ENCODE results near the gene HOXC4.

HOXC4 gene

DNA sequence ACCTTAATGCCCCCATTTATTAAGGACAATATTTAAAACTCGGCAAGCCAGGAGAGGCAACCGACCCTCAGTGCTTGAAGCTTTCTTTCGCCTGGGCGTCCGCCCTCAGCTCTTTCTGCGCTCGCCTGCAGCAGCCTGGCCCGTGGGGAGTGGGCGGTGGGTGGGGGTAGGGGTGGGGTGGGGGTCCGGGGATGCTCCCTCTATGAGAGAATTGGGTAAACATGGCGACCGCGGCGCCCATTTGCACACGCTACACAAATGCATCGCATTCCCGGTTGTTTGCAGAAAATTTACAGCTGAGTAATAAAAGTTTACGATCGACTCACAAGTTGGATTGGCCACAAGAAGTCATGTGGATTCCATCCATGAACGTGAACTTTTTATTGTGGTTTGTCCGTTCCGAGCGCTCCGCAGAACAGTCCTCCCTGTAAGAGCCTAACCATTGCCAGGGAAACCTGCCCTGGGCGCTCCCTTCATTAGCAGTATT lies 37.1 kb upstream of the HOXC4 start (continued):
- TF ChIP-seq, protein P1, sequence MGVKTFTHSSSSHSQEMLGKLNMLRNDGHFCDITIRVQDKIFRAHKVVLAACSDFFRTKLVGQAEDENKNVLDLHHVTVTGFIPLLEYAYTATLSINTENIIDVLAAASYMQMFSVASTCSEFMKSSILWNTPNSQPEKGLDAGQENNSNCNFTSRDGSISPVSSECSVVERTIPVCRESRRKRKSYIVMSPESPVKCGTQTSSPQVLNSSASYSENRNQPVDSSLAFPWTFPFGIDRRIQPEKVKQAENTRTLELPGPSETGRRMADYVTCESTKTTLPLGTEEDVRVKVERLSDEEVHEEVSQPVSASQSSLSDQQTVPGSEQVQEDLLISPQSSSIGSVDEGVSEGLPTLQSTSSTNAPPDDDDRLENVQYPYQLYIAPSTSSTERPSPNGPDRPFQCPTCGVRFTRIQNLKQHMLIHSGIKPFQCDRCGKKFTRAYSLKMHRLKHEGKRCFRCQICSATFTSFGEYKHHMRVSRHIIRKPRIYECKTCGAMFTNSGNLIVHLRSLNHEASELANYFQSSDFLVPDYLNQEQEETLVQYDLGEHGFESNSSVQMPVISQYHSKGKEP (tag by site-specific recombination; IDR thresholded peaks at IDR 0.05), result peak; percentile 100
- TF ChIP-seq HOXA7 (CRISPR knock-in tag; IDR thresholded peaks at IDR 0.05; ENCODE audit: borderline replicate concordance), result no peak
- TF ChIP-seq ZNF548 (tag by site-specific recombination; IDR thresholded peaks at IDR 0.05), result no peak
- TF ChIP-seq, protein P2, sequence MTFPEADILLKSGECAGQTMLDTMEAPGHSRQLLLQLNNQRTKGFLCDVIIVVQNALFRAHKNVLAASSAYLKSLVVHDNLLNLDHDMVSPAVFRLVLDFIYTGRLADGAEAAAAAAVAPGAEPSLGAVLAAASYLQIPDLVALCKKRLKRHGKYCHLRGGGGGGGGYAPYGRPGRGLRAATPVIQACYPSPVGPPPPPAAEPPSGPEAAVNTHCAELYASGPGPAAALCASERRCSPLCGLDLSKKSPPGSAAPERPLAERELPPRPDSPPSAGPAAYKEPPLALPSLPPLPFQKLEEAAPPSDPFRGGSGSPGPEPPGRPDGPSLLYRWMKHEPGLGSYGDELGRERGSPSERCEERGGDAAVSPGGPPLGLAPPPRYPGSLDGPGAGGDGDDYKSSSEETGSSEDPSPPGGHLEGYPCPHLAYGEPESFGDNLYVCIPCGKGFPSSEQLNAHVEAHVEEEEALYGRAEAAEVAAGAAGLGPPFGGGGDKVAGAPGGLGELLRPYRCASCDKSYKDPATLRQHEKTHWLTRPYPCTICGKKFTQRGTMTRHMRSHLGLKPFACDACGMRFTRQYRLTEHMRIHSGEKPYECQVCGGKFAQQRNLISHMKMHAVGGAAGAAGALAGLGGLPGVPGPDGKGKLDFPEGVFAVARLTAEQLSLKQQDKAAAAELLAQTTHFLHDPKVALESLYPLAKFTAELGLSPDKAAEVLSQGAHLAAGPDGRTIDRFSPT (tag by site-specific recombination; IDR thresholded peaks at IDR 0.05), result no peak
- TF ChIP-seq, protein P3, sequence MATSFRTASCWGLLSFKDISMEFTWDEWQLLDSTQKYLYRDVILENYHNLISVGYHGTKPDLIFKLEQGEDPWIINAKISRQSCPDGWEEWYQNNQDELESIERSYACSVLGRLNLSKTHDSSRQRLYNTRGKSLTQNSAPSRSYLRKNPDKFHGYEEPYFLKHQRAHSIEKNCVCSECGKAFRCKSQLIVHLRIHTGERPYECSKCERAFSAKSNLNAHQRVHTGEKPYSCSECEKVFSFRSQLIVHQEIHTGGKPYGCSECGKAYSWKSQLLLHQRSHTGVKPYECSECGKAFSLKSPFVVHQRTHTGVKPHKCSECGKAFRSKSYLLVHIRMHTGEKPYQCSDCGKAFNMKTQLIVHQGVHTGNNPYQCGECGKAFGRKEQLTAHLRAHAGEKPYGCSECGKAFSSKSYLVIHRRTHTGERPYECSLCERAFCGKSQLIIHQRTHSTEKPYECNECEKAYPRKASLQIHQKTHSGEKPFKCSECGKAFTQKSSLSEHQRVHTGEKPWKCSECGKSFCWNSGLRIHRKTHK (tag by site-specific recombination; IDR thresholded peaks at IDR 0.05), result no peak
- TF ChIP-seq ZNF423 (tag by site-specific recombination; IDR thresholded peaks at IDR 0.05), result no peak
- TF ChIP-seq ZEB2 (tag by site-specific recombination; IDR thresholded peaks at IDR 0.05), result peak; percentile 28; the same call in 1 of the 2 replicates
- TF ChIP-seq, protein P4, sequence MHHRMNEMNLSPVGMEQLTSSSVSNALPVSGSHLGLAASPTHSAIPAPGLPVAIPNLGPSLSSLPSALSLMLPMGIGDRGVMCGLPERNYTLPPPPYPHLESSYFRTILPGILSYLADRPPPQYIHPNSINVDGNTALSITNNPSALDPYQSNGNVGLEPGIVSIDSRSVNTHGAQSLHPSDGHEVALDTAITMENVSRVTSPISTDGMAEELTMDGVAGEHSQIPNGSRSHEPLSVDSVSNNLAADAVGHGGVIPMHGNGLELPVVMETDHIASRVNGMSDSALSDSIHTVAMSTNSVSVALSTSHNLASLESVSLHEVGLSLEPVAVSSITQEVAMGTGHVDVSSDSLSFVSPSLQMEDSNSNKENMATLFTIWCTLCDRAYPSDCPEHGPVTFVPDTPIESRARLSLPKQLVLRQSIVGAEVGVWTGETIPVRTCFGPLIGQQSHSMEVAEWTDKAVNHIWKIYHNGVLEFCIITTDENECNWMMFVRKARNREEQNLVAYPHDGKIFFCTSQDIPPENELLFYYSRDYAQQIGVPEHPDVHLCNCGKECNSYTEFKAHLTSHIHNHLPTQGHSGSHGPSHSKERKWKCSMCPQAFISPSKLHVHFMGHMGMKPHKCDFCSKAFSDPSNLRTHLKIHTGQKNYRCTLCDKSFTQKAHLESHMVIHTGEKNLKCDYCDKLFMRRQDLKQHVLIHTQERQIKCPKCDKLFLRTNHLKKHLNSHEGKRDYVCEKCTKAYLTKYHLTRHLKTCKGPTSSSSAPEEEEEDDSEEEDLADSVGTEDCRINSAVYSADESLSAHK (tag by site-specific recombination; IDR thresholded peaks at IDR 0.05), result peak; percentile 69
- TF ChIP-seq BCL11B (tag by site-specific recombination; IDR thresholded peaks at IDR 0.05; ENCODE audit: low read depth), result peak; percentile 48; the same call in 1 of the 2 replicates
- no peak for TF ChIP-seq ZNF174 (tag by site-specific recombination; IDR thresholded peaks at IDR 0.05)
- no peak for TF ChIP-seq ZNF324 (tag by site-specific recombination; IDR thresholded peaks at IDR 0.05)
- TF ChIP-seq SP2 (tag by site-specific recombination; IDR thresholded peaks at IDR 0.05), result peak; percentile 49
- TF ChIP-seq, protein P5, sequence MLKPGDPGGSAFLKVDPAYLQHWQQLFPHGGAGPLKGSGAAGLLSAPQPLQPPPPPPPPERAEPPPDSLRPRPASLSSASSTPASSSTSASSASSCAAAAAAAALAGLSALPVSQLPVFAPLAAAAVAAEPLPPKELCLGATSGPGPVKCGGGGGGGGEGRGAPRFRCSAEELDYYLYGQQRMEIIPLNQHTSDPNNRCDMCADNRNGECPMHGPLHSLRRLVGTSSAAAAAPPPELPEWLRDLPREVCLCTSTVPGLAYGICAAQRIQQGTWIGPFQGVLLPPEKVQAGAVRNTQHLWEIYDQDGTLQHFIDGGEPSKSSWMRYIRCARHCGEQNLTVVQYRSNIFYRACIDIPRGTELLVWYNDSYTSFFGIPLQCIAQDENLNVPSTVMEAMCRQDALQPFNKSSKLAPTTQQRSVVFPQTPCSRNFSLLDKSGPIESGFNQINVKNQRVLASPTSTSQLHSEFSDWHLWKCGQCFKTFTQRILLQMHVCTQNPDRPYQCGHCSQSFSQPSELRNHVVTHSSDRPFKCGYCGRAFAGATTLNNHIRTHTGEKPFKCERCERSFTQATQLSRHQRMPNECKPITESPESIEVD (tag by site-specific recombination; IDR thresholded peaks at IDR 0.05), result peak; percentile 70
- peak; percentile 52 for TF ChIP-seq ZFHX2 (tag by site-specific recombination; conservative IDR thresholded peaks at IDR 0.05)
- TF ChIP-seq, protein P6, sequence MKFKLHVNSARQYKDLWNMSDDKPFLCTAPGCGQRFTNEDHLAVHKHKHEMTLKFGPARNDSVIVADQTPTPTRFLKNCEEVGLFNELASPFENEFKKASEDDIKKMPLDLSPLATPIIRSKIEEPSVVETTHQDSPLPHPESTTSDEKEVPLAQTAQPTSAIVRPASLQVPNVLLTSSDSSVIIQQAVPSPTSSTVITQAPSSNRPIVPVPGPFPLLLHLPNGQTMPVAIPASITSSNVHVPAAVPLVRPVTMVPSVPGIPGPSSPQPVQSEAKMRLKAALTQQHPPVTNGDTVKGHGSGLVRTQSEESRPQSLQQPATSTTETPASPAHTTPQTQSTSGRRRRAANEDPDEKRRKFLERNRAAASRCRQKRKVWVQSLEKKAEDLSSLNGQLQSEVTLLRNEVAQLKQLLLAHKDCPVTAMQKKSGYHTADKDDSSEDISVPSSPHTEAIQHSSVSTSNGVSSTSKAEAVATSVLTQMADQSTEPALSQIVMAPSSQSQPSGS (tag by site-specific recombination; IDR thresholded peaks at IDR 0.05; ENCODE audit: low read depth), result no peak
- no peak for TF ChIP-seq ZNF155 (tag by site-specific recombination; IDR thresholded peaks at IDR 0.05)
- TF ChIP-seq, protein P7, sequence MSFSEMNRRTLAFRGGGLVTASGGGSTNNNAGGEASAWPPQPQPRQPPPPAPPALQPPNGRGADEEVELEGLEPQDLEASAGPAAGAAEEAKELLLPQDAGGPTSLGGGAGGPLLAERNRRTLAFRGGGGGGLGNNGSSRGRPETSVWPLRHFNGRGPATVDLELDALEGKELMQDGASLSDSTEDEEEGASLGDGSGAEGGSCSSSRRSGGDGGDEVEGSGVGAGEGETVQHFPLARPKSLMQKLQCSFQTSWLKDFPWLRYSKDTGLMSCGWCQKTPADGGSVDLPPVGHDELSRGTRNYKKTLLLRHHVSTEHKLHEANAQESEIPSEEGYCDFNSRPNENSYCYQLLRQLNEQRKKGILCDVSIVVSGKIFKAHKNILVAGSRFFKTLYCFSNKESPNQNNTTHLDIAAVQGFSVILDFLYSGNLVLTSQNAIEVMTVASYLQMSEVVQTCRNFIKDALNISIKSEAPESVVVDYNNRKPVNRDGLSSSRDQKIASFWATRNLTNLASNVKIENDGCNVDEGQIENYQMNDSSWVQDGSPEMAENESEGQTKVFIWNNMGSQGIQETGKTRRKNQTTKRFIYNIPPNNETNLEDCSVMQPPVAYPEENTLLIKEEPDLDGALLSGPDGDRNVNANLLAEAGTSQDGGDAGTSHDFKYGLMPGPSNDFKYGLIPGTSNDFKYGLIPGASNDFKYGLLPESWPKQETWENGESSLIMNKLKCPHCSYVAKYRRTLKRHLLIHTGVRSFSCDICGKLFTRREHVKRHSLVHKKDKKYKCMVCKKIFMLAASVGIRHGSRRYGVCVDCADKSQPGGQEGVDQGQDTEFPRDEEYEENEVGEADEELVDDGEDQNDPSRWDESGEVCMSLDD (tag by site-specific recombination; IDR thresholded peaks at IDR 0.05), result no peak
- no peak for TF ChIP-seq GLI2 (tag by site-specific recombination; IDR thresholded peaks at IDR 0.05; ENCODE audit: borderline replicate concordance, low read depth)
- peak; percentile 98 for TF ChIP-seq IKZF3 (tag by site-specific recombination; IDR thresholded peaks at IDR 0.05)
- no peak for TF ChIP-seq OSR2 (tag by site-specific recombination; IDR thresholded peaks at IDR 0.05)
- peak; percentile 66; the same call in 1 of the 2 replicates for TF ChIP-seq BCL11A (tag by site-specific recombination; IDR thresholded peaks at IDR 0.05; ENCODE audit: low read depth)
- TF ChIP-seq, protein P8, sequence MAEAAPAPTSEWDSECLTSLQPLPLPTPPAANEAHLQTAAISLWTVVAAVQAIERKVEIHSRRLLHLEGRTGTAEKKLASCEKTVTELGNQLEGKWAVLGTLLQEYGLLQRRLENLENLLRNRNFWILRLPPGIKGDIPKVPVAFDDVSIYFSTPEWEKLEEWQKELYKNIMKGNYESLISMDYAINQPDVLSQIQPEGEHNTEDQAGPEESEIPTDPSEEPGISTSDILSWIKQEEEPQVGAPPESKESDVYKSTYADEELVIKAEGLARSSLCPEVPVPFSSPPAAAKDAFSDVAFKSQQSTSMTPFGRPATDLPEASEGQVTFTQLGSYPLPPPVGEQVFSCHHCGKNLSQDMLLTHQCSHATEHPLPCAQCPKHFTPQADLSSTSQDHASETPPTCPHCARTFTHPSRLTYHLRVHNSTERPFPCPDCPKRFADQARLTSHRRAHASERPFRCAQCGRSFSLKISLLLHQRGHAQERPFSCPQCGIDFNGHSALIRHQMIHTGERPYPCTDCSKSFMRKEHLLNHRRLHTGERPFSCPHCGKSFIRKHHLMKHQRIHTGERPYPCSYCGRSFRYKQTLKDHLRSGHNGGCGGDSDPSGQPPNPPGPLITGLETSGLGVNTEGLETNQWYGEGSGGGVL (tag by site-specific recombination; IDR thresholded peaks at IDR 0.05), result no peak; the same call in 1 of the 2 replicates
- no peak for TF ChIP-seq RBAK (tag by site-specific recombination; IDR thresholded peaks at IDR 0.05)
- peak; percentile 86 for TF ChIP-seq ZNF600 (tag by site-specific recombination; IDR thresholded peaks at IDR 0.05)

All from HEK293 (cell line).